H9 (cell line): Measurements from ENCODE around the gene RBBP9. TPM values are rescaled to one million over a fixed set of nuclear protein-coding genes. Genes with fewer than 3 reads are reported as not detected.
A peak's percentile ranks its signal among the peaks of the same experiment; 100 is the strongest.

Experiments used
- DNase-seq: peaks from one replicate; pipeline ENCODE4 v3.0.0-alpha.2; 2017
- H2AFZ ChIP-seq: one replicate; pipeline ENCODE4 v1.6.1; 2013; ENCODE audit warnings: mild to moderate bottlenecking, low read length, control low read depth, moderate library complexity
- H2AK5ac ChIP-seq: 2 replicates; pipeline ENCODE4 v1.6.1; 2013; ENCODE audit warnings: low read length, control low read depth, mixed read lengths; ENCODE audit not compliant: insufficient read length
- H2BK120ac ChIP-seq: one replicate; pipeline ENCODE4 v1.6.1; 2013; ENCODE audit warnings: low read depth, mild to moderate bottlenecking, low read length, control low read depth, inconsistent platforms; ENCODE audit not compliant: poor library complexity, severe bottlenecking
- H2BK12ac ChIP-seq: 2 replicates; pipeline ENCODE4 v1.6.1; 2013; ENCODE audit warnings: low read length, control low read depth, mixed read lengths, low read depth; ENCODE audit not compliant: insufficient read length
- H2BK15ac ChIP-seq: 2 replicates; pipeline ENCODE4 v1.6.1; 2013; ENCODE audit warnings: low read depth, low read length, control low read depth
- H2BK20ac ChIP-seq: one replicate; pipeline ENCODE4 v1.6.1; 2013; ENCODE audit warnings: low read depth, mild to moderate bottlenecking, low read length, control low read depth, inconsistent platforms; ENCODE audit not compliant: poor library complexity, severe bottlenecking
- H2BK5ac ChIP-seq: 2 replicates; pipeline ENCODE4 v1.6.1; 2013; ENCODE audit warnings: low read length, control low read depth, mixed read lengths; ENCODE audit not compliant: insufficient read length
- H3K14ac ChIP-seq: 2 replicates; pipeline ENCODE4 v1.6.1; 2013; ENCODE audit warnings: low read length, control low read depth; ENCODE audit not compliant: insufficient read depth
- H3K18ac ChIP-seq: 2 replicates; pipeline ENCODE4 v1.6.1; 2013; ENCODE audit warnings: low read depth, mild to moderate bottlenecking, mixed read lengths, low read length, control low read depth; ENCODE audit not compliant: insufficient read length
- H3K23ac ChIP-seq: 2 replicates; pipeline ENCODE4 v1.6.1; 2013; ENCODE audit warnings: low read length, control low read depth, mixed read lengths, low read depth; ENCODE audit not compliant: insufficient read length
- H3K23me2 ChIP-seq: 2 replicates; pipeline ENCODE4 v1.6.1; 2013; ENCODE audit warnings: low read depth, mild to moderate bottlenecking, mixed read lengths, low read length, control low read depth; ENCODE audit not compliant: insufficient read length, poor library complexity, severe bottlenecking
- H3K27ac ChIP-seq: 2 replicates; pipeline ENCODE4 v1.5.1; 2013; ENCODE audit warnings: low read length, control low read depth, mixed read lengths, low read depth; ENCODE audit not compliant: insufficient read length
- H3K27me3 ChIP-seq: 2 replicates; pipeline ENCODE4 v1.6.1; 2013; ENCODE audit warnings: low read length, control low read depth, inconsistent platforms; ENCODE audit not compliant: insufficient read depth
- H3K4ac ChIP-seq: 2 replicates; pipeline ENCODE4 v1.6.1; 2013; ENCODE audit warnings: low read depth, mild to moderate bottlenecking, control low read depth, inconsistent platforms, low read length, moderate library complexity
- H3K4me1 ChIP-seq: 2 replicates; pipeline ENCODE4 v1.6.1; 2013; ENCODE audit warnings: low read length, control low read depth, inconsistent platforms; ENCODE audit not compliant: insufficient read depth
- H3K4me2 ChIP-seq: 2 replicates; pipeline ENCODE4 v1.6.1; 2013; ENCODE audit warnings: low read length, control low read depth, mixed read lengths; ENCODE audit not compliant: insufficient read length, insufficient read depth
- H3K56ac ChIP-seq: 2 replicates; pipeline ENCODE4 v1.6.1; 2013; ENCODE audit warnings: low read depth, mild to moderate bottlenecking, mixed read lengths, low read length, control low read depth; ENCODE audit not compliant: insufficient read length
- H3K79me1 ChIP-seq: 2 replicates; pipeline ENCODE4 v1.6.1; 2013; ENCODE audit warnings: low read depth, mild to moderate bottlenecking, moderate library complexity, low read length, control low read depth, inconsistent platforms; ENCODE audit not compliant: insufficient read depth, poor library complexity, severe bottlenecking
- H3K79me2 ChIP-seq: 2 replicates; pipeline ENCODE4 v1.6.1; 2013; ENCODE audit warnings: low read length, control low read depth, inconsistent platforms; ENCODE audit not compliant: insufficient read depth
- H3K9ac ChIP-seq: 2 replicates; pipeline ENCODE4 v1.6.1; 2013; ENCODE audit warnings: low read length, control low read depth, mixed read lengths; ENCODE audit not compliant: insufficient read length; ENCODE audit errors: extremely low read depth
- H3K9me3 ChIP-seq: one replicate; pipeline ENCODE4 v1.6.1; 2013; ENCODE audit warnings: low read depth, low read length, inconsistent platforms; ENCODE audit not compliant: control insufficient read depth
- H3T11ph ChIP-seq: one replicate; pipeline ENCODE4 v1.6.1; 2013; ENCODE audit warnings: mild to moderate bottlenecking, low read length, control low read depth, inconsistent platforms
- H4K20me1 ChIP-seq: one replicate; pipeline ENCODE4 v1.6.1; 2013; ENCODE audit not compliant: control insufficient read depth, insufficient read length, insufficient read depth
- H4K5ac ChIP-seq: 2 replicates; pipeline ENCODE4 v1.6.1; 2013; ENCODE audit warnings: low read depth, mild to moderate bottlenecking, mixed read lengths, low read length, control low read depth; ENCODE audit not compliant: insufficient read length
- H4K8ac ChIP-seq: replicated peaks from 2 replicates; pipeline ENCODE4 v1.6.1; 2013; ENCODE audit warnings: low read length, control low read depth, mixed read lengths, low read depth; ENCODE audit not compliant: insufficient read length
- H4K91ac ChIP-seq: 2 replicates; pipeline ENCODE4 v1.6.1; 2013; ENCODE audit warnings: low read depth, mild to moderate bottlenecking, moderate library complexity, mixed read lengths, low read length, control low read depth; ENCODE audit not compliant: insufficient read length
- H3K27ac Mint-ChIP-seq, 3 experiments: 2 replicates in 2 of 3; 3 replicates in 1 of 3; pipeline ENCODE4 v1.8.0; 2020 to 2021; ENCODE audit warnings: mixed read lengths in 3 of 3, mild to moderate bottlenecking in 1 of 3, moderate library complexity in 1 of 3
- H3K27me3 Mint-ChIP-seq: 2 replicates; pipeline ENCODE4 v1.8.0; 2021; ENCODE audit warnings: low read depth, mild to moderate bottlenecking, moderate library complexity, mixed read lengths
- H3K36me3 Mint-ChIP-seq, 3 experiments: 2 replicates in 2 of 3; 3 replicates in 1 of 3; pipeline ENCODE4 v1.8.0; 2020 to 2021; ENCODE audit warnings: low read depth in 3 of 3, mixed read lengths in 3 of 3; ENCODE audit not compliant: insufficient read depth in 1 of 3
- H3K4me1 Mint-ChIP-seq, 2 experiments: 2 replicates each; pipeline ENCODE4 v1.8.0; 2020; ENCODE audit warnings: mixed read lengths in 2 of 2
- H3K4me3 Mint-ChIP-seq, 2 experiments: 2 replicates in 1 of 2; 3 replicates in 1 of 2; pipeline ENCODE4 v1.8.0; 2020 to 2021; ENCODE audit warnings: mild to moderate bottlenecking in 2 of 2, mixed read lengths in 2 of 2, moderate library complexity in 1 of 2
- H3K9me3 Mint-ChIP-seq, 2 experiments: 2 replicates in 1 of 2; 3 replicates in 1 of 2; pipeline ENCODE4 v1.8.0; 2020; ENCODE audit warnings: mild to moderate bottlenecking in 2 of 2, mixed read lengths in 2 of 2, moderate library complexity in 1 of 2
- WGBS: extraction: QIAGEN DNeasy Blood & Tissue Kit; methylation state at CpG from one replicate; pipeline ENCODE4 v1.1.7; 2013; ENCODE audit warnings: missing lambda C conversion rate, low lambda C conversion rate, mixed read lengths; ENCODE audit not compliant: insufficient read length; ENCODE audit errors: extremely low coverage; 5-methylcytosine and 5-hydroxymethylcytosine counted together
- microRNA-seq: library from miRNA; unstranded; fragments of <30 nt; microRNA quantifications from one replicate; pipeline ENCODE4, GENCODE V29; 2020; ENCODE audit warnings: borderline microRNAs expressed
- total RNA-seq: library from RNA; stranded (reverse); gene quantifications from 2 replicates; pipeline ENCODE4 v1.2.1, GENCODE V29; 2021
- TF ChIP-seq, protein P1 (sequence below): fragments of 200-600 bp; sonication (generic); conservative IDR thresholded peaks from 3 replicates; pipeline ENCODE4 v1.8.0; 2021; ENCODE audit warnings: antibody characterized with exemption, mild to moderate bottlenecking

The RBBP9 gene
- total RNA-seq, 1 experiment from 2014 or later = 12.0 TPM

DNA sequence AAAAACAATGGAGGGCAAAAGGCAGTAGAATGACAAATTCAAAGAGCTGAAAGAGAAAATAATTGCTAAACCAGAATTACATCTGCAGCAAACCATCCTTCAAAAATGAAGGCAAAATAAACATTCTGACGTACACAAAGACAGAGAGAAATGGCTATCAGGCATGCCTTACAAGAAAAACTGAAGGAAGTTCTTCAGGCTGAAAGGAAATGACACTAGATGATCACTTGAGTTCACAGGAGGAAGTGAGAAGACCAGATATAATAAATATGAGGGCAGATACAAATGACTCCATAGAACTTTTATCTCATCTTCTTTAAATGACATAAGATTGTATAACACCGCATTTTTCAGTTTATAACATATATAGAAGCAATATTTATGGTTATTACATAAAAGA is 60.2 kb downstream of the RBBP9 start:
- H2BK20ac ChIP-seq = no peak overlapping the region
- no CpG with 5 or more reads among the region's 2 CpGs for WGBS

More for the DNA sequence above, 60.2 kb downstream of the RBBP9 start:
- H3K18ac ChIP-seq = no peak overlapping the region
- no peak overlapping the region for H2AK5ac ChIP-seq
- Mint-ChIP-seq H3K4me3 (no peak overlapping the region), H3K9me3 (no peaks in the 10 kb centered on the region), H3K36me3 (no peaks in the 10 kb centered on the region), H3K4me1 (peaks cover 0 to 6% of the 10 kb centered on the region in 2 experiments; a peak in 3 of 4 replicates), H3K27ac (peak overlapping the region in 2 of 3 experiments; percentile 5 to 80; a peak in 3 of 7 replicates), H3K27me3 (no peaks in the 10 kb centered on the region)
- H4K8ac ChIP-seq = no peak overlapping the region
- TF ChIP-seq, protein P1, sequence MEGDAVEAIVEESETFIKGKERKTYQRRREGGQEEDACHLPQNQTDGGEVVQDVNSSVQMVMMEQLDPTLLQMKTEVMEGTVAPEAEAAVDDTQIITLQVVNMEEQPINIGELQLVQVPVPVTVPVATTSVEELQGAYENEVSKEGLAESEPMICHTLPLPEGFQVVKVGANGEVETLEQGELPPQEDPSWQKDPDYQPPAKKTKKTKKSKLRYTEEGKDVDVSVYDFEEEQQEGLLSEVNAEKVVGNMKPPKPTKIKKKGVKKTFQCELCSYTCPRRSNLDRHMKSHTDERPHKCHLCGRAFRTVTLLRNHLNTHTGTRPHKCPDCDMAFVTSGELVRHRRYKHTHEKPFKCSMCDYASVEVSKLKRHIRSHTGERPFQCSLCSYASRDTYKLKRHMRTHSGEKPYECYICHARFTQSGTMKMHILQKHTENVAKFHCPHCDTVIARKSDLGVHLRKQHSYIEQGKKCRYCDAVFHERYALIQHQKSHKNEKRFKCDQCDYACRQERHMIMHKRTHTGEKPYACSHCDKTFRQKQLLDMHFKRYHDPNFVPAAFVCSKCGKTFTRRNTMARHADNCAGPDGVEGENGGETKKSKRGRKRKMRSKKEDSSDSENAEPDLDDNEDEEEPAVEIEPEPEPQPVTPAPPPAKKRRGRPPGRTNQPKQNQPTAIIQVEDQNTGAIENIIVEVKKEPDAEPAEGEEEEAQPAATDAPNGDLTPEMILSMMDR = no peak
- H3K27ac ChIP-seq = no peak overlapping the region
- DNase-seq = no peak
- no peak overlapping the region for H2BK5ac ChIP-seq
- H3K9me3 ChIP-seq = no peaks in the 10 kb centered on the region
- H3K4ac ChIP-seq = no peak overlapping the region
- H4K91ac ChIP-seq = no peak overlapping the region
- H3K56ac ChIP-seq = no peak overlapping the region
- H4K20me1 ChIP-seq = no peaks in the 10 kb centered on the region
- no peak overlapping the region for H3T11ph ChIP-seq
- no peaks in the 10 kb centered on the region for H3K4me1 ChIP-seq
- no peak overlapping the region for H3K23ac ChIP-seq
- H2BK120ac ChIP-seq = no peak overlapping the region
- H2AFZ ChIP-seq = no peak overlapping the region
- H3K14ac ChIP-seq = no peak overlapping the region
- H3K9ac ChIP-seq = no peak overlapping the region
- H3K27me3 ChIP-seq = no peaks in the 10 kb centered on the region
- no peak overlapping the region for H2BK15ac ChIP-seq
- H3K4me2 ChIP-seq = no peak overlapping the region
- no peaks in the 10 kb centered on the region for H3K79me1 ChIP-seq
- H3K23me2 ChIP-seq = no peaks in the 10 kb centered on the region
- H2BK12ac ChIP-seq = no peak overlapping the region
- no peaks in the 10 kb centered on the region for H3K79me2 ChIP-seq
- H4K5ac ChIP-seq = no peak overlapping the region

Small RNA genes within 50 kb of the gene (microRNA-seq; reads per million reads assigned to microRNA genes)
- not detected for gene MIR3192

Other genes with a start within 250 kb of the RBBP9 start
- 10.1 and 11.0 TPM in 2 replicates for gene ZNF133, start 208.7 kb downstream of the RBBP9 start, total RNA-seq
- 9.6 and 10.5 TPM in 2 replicates for gene DZANK1, start 30.2 kb downstream of the RBBP9 start, total RNA-seq
- gene POLR3F, start 29.8 kb downstream of the RBBP9 start, total RNA-seq = 16.1 and 17.6 TPM in 2 replicates
- gene SEC23B, start 10.7 kb upstream of the RBBP9 start, total RNA-seq = 60.0 and 65.9 TPM in 2 replicates
- gene SMIM26, start 70.2 kb upstream of the RBBP9 start, total RNA-seq = 66.5 and 75.9 TPM in 2 replicates
- 59.5 and 62.0 TPM in 2 replicates for gene DTD1, start 90.8 kb upstream of the RBBP9 start, total RNA-seq